Measurements from ENCODE around the gene PLD6.

DNA sequence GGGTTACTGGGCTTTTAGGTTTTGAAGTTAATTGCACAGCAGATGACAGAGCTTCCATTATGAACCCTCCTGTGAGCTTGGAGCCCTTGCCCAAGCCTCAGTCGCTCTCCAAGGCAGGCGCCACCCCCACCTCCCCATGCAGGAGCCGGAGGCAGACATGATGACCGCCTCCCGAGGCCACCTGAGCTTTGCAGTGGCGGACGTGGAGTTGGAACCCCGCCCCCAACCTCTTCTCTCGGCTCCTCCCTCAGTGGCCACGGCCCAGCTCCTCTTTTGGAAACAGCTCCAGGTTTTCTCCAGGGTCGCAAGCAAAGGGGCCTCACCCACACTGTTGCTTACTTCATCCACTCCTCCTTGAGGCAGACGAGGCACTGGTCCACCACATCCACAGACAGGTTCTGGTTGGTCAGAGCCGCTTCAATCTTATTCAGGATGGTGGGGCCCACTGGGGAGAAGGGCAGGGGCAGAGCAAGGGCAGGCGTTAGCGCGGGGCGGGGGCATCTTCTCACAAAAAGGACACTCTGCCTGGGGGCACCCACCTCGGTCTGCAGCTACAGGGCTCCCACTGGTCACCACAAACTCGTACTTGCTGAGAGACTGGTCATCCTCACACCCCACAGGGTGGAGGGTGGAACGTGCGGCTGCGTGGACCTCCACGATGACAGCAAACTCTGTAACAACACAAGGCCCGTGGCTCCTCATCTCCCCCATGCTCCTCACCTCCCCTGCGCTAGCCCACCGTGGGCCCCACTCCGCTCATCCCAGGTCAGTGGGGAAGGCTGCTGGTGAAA, 8.7 kb upstream of the PLD6 start:
- TF ChIP-seq POLR2A (IDR thresholded peaks at IDR 0.05; ENCODE audit: low read depth), result no peak
- TF ChIP-seq, protein P1, sequence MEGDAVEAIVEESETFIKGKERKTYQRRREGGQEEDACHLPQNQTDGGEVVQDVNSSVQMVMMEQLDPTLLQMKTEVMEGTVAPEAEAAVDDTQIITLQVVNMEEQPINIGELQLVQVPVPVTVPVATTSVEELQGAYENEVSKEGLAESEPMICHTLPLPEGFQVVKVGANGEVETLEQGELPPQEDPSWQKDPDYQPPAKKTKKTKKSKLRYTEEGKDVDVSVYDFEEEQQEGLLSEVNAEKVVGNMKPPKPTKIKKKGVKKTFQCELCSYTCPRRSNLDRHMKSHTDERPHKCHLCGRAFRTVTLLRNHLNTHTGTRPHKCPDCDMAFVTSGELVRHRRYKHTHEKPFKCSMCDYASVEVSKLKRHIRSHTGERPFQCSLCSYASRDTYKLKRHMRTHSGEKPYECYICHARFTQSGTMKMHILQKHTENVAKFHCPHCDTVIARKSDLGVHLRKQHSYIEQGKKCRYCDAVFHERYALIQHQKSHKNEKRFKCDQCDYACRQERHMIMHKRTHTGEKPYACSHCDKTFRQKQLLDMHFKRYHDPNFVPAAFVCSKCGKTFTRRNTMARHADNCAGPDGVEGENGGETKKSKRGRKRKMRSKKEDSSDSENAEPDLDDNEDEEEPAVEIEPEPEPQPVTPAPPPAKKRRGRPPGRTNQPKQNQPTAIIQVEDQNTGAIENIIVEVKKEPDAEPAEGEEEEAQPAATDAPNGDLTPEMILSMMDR (IDR thresholded peaks at IDR 0.05), result no peak
- TF ChIP-seq POLR2AphosphoS5 (IDR thresholded peaks at IDR 0.05), result no peak
- TF ChIP-seq EP300 (IDR thresholded peaks at IDR 0.05), result no peak
